ENCODE data around the gene LRRC4B.

DNA sequence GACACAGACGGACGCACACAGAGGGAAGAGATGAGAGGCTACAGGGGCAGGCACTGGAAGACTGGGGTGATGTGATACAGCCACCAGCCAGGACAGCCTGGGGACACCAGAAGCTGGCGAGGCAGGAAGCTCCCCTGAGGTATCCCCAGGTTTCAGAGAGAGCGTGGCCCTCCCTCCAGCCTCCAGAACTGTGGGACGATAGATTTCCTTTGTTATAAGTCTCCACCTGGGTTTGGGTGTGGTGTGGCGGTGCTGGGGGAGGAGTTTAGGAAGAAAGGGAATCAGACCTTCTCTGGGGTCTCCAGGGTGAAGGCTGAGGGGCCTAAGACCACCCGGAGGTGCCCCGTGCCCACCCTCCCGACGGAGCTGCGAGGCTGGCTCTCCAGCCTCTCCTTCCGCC lies 51.8 kb downstream of the LRRC4B start:
- TF ChIP-seq SMC3 (IDR thresholded peaks at IDR 0.05; ENCODE audit: low read depth, low read length) (no peak), CEBPB (IDR thresholded peaks at IDR 0.05; ENCODE audit: low read depth, low read length) (no peak), POLR2A (IDR thresholded peaks at IDR 0.05; ENCODE audit: low read depth, low read length) (no peak), RFX5 (IDR thresholded peaks at IDR 0.05; ENCODE audit: low read depth, low read length) (no peak), CHD1 (IDR thresholded peaks at IDR 0.05; ENCODE audit: low read depth, low read length) (no peak), NFE2L2 (IDR thresholded peaks at IDR 0.05; ENCODE audit: low read depth, low read length) (no peak), MAZ (IDR thresholded peaks at IDR 0.05; ENCODE audit: borderline replicate concordance, low read depth, low read length) (no peak), MXI1 (IDR thresholded peaks at IDR 0.05; ENCODE audit: borderline replicate concordance, low read depth, low read length) (no peak), RAD21 (IDR thresholded peaks at IDR 0.05; ENCODE audit: low read length) (no peak), ELK1 (IDR thresholded peaks at IDR 0.05; ENCODE audit: borderline replicate concordance, low read depth, low read length) (no peak), USF2 (IDR thresholded peaks at IDR 0.05; ENCODE audit: low read depth, low read length) (no peak), BHLHE40 (IDR thresholded peaks at IDR 0.05; ENCODE audit: low read depth, low read length) (no peak), FOS (IDR thresholded peaks at IDR 0.05; ENCODE audit: low read depth, low read length) (no peak)
- TF ChIP-seq, protein P1, sequence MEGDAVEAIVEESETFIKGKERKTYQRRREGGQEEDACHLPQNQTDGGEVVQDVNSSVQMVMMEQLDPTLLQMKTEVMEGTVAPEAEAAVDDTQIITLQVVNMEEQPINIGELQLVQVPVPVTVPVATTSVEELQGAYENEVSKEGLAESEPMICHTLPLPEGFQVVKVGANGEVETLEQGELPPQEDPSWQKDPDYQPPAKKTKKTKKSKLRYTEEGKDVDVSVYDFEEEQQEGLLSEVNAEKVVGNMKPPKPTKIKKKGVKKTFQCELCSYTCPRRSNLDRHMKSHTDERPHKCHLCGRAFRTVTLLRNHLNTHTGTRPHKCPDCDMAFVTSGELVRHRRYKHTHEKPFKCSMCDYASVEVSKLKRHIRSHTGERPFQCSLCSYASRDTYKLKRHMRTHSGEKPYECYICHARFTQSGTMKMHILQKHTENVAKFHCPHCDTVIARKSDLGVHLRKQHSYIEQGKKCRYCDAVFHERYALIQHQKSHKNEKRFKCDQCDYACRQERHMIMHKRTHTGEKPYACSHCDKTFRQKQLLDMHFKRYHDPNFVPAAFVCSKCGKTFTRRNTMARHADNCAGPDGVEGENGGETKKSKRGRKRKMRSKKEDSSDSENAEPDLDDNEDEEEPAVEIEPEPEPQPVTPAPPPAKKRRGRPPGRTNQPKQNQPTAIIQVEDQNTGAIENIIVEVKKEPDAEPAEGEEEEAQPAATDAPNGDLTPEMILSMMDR (conservative IDR thresholded peaks at IDR 0.05; ENCODE audit: low read depth, low read length) = no peak

Data from IMR-90 (cell line).